GM19043 (cell line): ENCODE measurements around the gene PDE8B.

Source experiments
- ATAC-seq: cut with Tn5 transposase; IDR thresholded peaks from one replicate; pipeline ENCODE4 v1.9.1; 2021; ENCODE audit warnings: low read depth; ENCODE audit not compliant: unreplicated experiment

The PDE8B gene

DNA sequence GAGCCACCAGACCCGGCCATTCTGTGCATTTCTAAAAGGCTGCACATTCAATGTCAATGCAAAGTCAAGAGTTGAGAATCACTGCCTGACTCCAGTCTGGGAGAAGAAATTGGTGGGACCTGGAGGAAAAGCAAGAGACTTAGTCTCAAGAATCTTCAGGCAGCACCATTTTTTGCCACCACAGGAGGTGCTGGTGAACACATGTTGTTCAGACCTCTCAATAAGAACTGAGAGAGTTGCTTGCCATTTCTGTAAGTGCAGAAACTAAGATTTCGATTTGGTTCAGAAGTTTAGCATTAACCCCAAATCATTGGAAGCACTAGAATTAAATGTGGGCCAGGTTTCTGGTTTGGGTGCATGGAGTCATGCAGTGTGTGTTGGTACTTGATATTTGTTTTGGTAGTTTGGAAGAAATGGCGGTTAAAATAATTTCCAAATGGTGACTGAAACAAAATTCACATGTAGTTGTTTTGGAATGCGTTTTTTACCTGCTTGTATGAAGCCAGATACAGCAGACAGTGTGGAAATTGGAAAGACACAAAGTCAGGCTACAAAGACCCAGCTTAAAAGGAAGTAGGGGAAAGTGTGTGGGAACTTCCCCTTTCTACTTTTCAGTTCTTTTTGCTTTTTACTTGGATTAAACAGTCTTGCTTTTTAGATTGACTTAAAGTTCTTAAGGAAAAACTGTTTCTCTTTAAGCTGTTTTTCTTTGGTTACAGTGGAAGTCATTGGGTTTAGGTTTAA, 20.4 kb downstream of the PDE8B start:
- ATAC-seq, result no peak

DNA sequence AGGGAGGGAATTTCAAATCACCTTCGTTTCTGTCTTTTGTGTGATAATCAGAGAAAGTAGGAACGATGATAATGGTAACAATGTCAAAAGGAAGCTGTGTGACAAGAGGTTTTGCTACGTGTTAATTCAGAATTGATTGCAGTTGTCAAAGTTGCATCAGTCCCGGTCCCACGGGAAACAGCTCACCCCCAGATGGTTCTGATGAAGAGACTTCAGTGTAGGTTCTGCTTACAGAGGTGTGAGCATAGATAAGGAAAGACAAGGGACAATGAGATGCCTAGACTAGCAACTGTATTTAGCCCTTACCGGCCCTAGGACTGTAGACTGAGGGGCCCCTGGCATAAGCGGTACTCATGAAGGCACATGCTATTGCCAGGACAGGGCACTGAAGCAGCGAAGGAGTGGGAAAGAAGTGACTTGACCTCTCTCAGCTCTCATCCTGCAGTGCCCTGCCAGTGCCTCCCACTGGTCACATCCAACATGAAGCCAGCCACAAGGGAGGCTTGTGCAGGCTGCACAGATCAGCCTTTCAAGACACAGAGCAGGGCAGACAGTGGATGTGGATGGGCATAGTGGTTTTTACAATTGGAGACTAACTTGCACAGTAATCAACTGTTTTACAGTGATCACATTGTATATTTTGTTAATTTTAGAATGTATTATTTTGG, 21.1 kb downstream of the PDE8B start:
- ATAC-seq, result no peak

DNA sequence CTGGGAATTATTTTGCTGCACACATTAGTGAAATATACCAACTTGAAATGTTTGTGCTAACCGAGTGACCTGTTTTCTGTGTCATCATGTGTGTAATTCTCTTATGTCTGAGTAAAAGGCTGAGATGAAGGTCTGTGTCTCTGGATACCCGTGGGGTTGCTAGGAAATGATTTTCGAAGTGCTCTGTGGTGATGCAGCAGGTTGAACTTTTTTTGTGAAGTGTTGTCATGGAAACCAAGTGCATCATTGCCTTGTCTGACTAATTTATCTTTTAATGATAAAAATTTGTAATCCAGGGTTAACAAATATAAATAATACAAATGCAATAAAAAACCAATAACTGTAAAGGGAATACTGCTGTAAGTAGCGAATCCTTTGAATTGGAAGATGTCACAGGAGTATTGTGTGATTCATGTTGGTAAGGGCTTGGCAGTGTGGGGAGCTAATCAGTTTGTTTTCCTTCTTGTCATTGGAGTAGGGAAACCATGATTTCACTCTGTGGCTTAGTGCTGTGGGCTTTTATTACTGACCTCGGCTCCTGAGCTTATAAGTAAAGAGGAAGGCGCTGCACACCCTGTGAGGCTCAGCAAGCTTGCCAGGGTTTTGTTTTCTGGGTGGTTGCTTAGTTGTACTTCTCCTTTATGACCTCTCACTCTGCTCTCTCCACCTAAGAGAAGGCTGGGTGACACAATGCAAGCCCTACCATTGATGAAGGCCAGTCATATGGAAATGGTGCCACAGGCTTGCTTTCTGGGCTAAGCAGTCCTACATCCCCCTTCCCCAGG, 22.3 kb downstream of the PDE8B start:
- no peak for ATAC-seq

DNA sequence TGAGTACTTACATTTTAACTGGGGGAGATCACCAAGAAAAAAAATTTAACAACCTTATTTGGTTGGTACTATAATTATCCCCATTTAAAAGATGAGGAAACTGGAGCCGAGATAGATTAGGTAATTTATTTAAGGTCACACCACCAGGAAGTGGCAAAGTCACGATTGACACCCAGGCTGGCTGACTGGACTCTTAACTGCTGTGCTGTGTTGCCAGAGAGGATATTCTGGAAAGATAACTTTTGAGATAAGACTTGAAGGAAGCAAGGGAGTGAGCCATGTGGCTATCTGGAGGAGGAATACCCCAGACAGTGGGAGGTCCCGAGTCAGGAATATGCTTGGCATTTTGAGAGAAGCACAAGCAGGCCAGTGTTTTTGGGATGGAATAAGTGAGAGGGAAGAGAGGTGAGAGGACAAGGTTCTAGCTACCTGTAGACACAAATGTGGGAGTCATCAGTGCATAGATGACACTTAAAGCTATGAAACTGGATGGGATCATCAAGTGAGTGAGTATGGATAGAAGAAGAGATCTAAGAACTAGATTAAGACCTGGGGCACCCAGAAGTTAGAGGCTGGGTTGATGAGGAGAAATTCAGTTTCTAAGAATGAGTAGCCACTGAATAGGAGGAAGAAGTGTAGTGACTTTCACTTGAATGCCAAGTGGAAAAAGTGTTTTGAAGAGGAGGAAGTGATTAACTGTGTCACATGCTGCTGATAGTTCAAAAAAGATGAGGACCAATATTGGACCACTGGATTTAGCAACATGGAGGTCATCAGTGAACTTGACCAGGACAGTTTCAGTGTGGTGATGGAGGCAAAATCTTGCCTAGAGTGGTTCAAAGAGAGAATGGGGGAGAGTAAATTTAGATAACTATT, 25.6 kb downstream of the PDE8B start:
- ATAC-seq, result no peak

DNA sequence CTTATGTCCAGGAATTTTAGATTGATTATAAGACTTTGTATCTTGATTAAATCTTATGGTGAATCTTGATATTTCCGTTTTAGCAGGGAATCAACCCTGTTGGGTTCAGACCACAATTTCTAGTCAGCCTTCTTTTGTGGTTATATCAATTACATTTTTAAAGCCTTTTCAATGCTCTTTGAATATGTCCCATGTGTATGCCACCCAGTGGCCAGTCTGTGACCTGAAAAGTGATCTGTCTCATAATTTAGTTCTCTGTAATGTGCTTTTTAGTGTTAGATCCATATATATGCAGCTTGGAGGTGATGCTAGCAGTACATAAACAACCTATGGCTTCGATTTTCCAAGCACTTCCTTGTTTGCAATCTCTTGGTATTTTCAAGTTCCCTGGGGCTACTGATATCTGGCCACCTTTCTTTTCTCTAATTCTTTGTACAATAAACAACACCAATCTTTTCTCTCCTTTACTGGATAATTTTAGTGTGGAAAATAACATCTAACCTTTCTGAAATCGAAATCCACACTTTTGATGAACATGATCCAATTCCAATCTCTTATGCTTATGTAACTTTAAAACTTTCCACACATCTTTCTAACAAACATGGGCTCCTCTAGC, 28.8 kb downstream of the PDE8B start:
- ATAC-seq, result no peak

GRCh38 chr5:77241444-77241843, 31.0 kb downstream of the PDE8B start:
- no peak for ATAC-seq

GRCh38 chr5:77249475-77249874, 39.0 kb downstream of the PDE8B start:
- no peak for ATAC-seq

DNA sequence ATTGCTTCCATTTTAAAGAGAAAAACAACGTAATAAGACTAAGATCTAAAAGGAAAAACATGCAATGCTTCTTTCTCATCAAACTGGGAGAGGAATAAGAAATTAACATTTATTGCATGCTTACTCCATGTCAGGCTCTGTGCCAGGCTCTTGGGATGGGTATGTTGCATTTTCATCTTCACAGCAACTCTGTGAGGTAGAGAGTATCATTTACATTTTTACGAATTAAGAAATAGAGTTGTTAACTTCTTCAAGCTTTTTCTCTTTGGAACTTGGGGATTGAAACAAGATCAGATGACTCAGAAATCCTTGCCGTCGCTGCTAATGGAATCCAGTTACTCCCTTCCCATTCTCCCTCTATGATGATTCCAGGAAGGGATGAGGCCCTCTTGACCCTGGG, 39.5 kb downstream of the PDE8B start:
- ATAC-seq, result no peak

DNA sequence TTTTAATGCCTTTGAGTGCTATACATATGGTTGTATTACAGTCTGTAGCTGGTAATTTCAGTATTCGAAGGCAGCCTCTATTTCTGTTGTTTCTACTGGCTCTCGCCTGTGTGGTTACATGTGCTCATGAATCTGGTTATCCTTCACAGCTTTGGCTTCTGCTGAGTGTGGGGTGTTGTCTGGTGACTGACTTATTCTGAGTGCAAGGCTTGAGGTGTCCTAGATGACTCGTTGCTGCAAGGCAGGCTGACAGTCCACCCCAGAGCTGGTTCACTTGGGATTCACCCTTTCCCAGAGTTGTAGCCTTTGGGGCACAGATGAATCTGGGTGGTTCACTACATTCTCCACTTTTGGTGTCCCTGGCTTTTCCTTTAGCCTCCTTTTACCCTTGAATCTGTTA, 41.4 kb downstream of the PDE8B start:
- no peak for ATAC-seq

DNA sequence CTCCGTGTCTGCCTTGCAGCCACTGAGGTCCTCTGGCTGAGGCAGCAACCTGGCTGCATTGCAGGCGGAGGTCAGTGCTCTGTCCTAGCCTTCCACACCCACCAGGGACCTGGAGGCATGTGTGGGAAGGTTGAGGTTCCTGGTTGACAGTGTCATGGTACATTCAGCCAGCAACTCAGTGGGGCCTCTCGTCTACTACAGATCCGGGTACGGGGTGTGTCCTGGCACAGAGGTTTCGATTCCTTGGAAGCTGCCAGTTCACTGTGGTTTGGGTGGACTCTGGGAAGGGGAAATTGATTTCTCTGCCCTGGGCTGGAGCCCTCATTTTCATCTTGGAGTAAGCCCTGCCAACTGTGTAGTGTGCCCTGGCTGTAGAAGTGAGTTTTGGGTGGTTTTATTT, 45.1 kb downstream of the PDE8B start:
- no peak for ATAC-seq

- no peak for ATAC-seq
These were observed 45.9 kb downstream of the PDE8B start for GRCh38 chr5:77256406-77256805.

GRCh38 chr5:77258652-77259051, 48.2 kb downstream of the PDE8B start:
- no peak for ATAC-seq

DNA sequence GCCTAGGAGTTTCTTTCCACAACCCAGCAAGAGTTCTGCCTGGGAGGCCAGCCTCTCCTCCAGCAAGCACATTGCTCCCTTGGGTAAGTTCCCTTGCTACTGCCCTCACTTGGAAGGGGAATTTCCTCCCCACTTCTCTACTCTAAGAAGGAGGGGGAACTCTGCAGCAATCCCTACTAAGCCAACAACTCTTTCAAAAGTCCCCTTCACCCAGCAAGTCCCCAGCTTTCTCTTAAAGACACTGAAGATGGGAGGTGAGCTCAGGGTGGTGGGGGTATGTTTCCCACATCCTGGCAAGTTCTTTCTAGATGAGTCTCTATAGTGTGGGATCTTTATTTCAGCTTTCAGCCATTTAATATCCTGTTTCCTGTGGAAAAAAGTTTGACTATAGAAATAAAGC, 49.0 kb downstream of the PDE8B start:
- ATAC-seq, result no peak

GRCh38 chr5:77262697-77263096, 52.2 kb downstream of the PDE8B start:
- no peak for ATAC-seq

- no peak for ATAC-seq
These were observed 55.8 kb downstream of the PDE8B start for GRCh38 chr5:77266291-77266690.

DNA sequence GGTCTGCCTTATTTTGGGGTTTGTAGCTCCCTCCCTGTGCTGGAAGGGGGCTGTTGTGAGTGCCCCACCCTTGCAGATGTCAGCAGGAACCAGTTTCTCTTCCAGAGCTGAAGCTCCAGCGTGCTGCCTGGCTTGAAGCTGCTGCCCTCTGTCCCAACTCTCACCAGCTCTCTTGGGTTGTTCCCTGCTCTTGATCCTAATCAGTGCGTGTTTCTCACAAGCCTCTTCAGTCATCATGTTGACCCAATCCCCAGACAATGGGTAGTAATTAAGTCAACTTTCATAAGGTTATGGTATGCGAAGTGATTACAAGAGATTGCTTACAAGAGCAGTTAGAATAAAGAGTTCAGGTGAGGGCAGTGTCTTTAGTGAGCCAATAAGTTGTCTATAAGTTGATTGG, 57.0 kb downstream of the PDE8B start:
- no peak for ATAC-seq

DNA sequence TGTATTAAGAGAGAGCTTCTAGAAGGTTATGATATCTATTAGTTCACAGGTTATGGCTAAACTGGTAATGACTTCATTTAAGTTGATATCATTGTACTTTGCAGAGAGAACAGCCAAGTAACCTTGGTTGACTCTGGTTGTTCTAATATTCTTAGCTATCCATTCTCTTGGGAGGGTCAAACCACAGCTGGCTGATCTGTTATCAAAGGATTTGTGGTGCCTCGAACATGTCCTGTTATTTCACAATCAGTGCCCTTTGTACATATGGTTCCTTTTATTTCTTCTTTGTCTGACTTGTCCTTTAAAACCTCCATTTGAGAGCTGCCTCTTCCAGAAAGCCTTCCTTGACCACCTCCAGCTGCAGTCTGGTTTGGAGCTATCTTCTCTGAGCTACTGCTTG, 61.7 kb downstream of the PDE8B start:
- no peak for ATAC-seq

GRCh38 chr5:77277759-77278158, 67.3 kb downstream of the PDE8B start:
- ATAC-seq, result no peak

DNA sequence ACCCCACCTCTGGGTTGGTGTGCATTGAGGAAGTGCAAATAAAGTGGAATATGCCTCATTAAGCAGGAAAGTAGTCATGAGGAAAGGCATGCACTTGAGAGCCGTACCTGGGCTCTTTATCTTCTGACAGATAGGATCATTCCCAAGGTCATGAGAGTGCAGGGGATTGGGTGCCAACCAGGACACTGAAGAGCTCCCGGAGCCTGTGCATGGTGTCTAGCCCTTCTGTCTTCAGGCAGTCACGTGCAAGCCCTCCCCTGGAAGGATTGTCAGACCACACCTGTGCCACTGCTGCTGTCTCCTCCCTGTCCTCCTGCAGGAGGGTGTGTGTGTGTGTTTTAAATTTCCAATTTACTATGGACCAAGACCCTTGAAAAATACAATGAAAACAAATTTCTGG, 69.6 kb downstream of the PDE8B start:
- ATAC-seq, result no peak

GRCh38 chr5:77281969-77282336, 71.5 kb downstream of the PDE8B start:
- no peak for ATAC-seq
